Measurements from ENCODE around the gene CIAO3.
A peak's percentile ranks its signal among the peaks of the same experiment; 100 is the strongest.
"Not testable (repeated sequence)": the region's sequence is repeated elsewhere in the genome, so short reads cannot be mapped to it uniquely, and the experiment has no call there.

Gene CIAO3

DNA sequence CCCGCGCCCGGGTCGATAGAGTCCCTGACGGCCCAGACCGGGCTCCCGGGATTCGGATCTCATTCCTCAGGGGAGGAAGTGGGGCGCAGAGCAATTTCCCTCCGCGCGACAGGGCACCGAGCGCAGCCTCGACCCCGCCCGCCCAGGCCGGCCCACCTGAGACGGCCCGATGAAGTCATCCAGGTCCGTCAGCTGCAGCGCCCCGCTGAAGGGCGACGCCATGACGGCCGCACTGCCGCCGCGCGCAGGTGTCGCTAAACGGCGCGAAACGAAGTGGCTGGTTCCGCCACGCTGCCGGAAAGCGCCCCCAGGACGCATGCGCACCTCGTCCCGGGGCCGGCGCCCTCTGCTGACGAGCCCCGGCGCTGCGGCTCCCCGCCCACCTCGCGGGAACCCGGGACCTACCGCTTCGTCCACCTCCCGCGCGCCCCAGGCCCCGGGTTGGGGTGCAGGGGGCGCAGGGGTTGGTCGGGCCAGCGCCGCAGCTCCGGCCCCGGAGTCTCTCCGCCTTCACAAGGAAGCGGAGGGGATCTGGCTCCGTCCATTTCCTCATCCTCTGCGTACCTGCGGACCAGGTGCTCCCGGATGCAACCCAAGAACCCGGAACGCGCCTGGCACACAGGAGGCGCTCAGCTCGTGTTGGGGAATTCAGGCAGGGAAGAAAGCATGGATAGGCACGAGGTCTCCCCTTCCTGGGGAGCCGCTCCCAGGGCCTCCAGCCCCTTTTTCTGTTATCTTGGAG is at the start of gene CIAO3:
TSS of gene CIAO3 (minus strand) at position 234 of the 742 bp plus-strand sequence. CDS start at position 222, 12 bp downstream.
- peak; percentile 61 for DNase-seq

DNA sequence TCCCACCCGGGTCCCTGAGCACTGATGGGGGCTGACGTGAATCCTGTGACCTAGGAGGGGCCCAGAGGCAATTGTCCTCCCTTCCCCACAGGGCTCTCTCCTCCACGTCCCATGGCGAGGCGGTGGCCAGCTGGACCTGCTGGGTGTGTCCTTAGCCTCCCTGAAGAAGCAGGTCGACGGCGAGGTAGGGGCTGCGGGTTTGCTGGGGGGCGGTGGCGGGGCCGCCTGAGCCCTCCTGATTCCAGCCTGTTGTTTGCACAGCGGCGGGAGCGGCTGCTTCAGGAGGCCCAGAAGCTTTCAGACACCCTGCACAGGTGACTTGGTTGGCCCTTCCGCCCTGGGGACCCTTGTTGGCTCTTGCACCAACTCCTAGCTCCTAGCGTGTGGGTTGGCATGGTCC is 49.3 kb upstream of the CIAO3 start:
- no peak for DNase-seq

GRCh38 chr16:789191-789850 is 48.5 kb upstream of the CIAO3 start:
- no peak for DNase-seq

- DNase-seq = peak; percentile 34
Observed at GRCh38 chr16:788399-789126, 47.8 kb upstream of the CIAO3 start, which contains the start of gene CHTF18. Gene CHTF18, plus strand, starts transcription at chr16:788620. Its CDS starts 65 bp downstream, at chr16:788685.

- DNase-seq = no peak
Observed at GRCh38 chr16:787978-788398, 47.2 kb upstream of the CIAO3 start, which contains the start of gene RPUSD1. Gene RPUSD1, minus strand, starts transcription at chr16:788381. Its CDS starts 644 bp downstream, at chr16:787737.

DNA sequence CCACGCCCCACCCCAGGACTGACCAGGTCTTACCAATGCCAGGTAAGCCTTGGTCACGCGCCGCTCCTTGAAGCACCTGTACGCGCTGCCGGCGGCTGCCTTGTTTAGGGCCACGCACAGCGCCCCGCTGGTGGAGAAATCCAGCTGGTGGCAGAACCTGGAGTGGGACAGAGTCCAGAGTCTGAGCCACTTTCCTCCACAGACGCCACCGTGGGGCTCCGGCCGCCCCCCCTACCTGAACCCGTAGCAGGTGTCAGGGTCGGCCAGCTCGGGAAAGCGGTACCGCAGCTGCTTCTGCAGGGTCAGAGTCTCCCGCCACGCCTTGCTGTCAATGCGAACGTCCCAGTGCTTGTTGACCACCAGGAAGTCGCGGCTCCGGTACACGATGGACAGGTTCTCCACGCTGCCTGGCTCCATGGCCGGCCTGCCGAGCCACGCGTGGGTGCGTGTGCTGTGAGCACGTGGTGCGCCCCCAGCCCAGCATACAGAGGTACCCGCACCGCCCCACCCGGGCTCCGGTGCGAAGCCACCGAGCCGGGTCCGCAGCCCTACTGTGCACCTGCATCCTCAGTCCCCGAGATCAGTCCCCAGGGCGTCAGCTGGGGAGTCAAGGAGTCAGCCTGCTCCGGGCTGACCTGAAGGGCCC is 46.6 kb upstream of the CIAO3 start:
- DNase-seq = no peak

- no peak for DNase-seq
Observed at GRCh38 chr16:785563-786535, 45.1 kb upstream of the CIAO3 start.

DNA sequence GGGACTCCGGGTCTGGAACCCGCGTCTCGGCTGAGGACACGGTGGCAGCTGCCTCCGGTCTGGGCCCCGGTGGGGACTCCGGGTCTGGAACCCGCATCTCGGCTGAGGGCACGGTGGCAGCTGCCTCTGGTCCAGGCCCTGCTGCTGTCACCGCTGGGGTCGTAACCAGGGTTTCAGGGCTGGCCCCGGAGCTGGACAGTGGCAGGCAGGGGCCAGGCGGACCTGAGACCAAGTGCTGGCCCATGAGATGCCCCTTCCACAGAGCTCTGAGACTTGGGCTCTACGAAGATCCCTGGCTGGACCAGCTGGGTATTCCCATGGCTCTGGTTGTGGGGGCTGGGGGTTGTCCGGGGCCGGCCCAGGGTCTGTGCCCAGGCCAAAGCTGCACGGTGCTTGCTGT is 43.6 kb upstream of the CIAO3 start:
- DNase-seq = no peak

DNA sequence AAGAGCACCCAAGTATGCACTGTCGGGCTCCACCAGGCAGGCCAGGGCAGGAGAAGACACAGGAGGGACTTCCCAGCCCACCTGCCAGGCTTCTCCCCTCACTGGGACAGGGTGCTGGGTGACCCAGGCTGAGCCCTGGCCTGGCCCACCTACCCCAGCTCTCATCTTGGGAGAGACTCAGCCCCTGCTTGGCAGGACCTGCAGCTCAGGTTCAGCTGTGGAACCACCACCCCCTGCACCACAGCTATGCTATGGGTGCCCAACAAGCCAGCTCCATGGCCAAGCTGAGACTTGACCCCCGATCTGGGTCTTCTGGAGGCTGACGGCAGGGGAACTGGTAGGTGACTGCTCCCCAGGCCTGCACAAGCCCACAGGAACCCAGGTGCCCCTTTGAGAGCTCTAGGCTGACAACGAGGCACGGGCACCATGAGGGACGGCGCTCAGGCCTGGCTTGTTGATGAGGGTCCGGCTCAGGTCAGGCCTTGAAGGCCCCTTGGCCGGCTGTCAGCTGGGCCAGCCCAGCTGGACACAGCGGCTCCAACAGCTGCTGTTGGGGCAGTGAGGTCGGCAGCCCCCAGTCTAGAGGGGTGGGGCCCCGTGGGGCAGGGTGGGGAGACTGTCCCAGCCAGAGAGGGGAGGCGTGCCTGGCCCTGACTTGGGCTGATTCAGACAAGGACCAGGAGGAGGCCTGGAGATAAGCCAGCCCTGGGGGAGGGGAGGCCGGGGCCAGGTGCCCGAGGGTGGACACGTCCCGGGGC is 42.8 kb upstream of the CIAO3 start:
- no peak for DNase-seq

DNA sequence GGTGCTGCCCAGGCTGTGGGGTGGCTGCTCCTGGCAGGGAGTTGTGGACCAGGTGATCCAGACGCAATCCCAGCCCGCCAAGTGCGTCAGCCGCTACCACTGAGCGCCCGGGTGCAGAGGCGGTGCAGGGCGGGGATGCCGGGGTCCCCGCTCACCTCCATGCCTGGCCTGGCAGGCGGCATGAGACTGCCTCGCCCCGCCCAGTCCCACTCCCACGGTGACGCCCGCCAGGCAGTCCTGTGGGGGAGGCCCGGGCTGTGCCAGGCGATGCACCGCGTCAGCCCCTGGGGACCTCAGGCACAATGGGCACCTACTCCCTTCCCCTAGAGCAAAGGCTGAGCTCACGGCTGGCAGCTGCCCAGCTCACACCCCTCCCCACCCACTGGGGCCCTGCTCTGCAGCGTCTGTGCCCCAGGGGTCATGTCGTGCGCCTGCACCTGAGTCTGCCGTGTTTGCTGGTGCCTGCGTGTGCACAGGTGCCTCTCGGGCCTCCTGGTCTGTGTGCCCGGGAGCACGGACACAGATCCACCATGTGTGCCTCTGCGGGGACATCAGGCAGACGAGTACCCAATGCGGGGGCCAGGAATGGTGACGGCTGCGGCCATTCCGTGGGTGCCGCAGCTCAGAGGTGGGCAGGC is 42.1 kb upstream of the CIAO3 start:
- no peak for DNase-seq

- no peak for DNase-seq
Observed at GRCh38 chr16:782258-782657, 41.5 kb upstream of the CIAO3 start.

DNA sequence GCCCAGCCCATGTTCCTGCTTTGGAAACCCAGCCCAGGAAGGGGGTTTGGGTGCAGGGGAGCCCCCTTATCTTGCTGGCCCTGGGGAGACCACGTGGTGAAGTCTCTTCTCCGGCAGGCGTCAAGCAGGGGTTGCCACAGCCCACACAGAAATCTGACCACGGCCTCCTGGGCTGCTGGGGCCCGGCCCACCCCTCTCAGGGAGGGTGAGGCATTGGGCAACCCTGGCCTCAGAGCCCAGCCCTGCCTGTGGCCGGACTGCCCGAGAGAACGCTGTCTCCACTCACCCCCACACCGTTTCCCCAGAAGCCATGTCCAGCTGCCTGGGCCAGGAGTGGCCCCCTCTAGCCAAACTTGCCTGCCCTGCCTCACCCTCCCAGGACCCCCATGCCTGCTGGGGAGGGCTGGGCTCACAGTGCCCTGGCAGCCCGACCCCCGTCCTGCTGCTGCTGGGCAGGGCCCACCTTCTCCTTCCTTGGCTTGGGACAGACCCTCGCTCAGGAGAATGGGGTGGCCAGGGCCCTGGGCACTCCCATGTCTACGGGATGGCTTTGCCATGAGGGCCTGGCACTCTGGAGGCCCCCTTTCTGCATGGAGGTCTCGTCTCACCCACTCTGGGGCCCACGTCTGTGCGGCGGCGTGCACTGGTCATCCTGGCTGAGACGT is 40.7 kb upstream of the CIAO3 start:
- no peak for DNase-seq

DNA sequence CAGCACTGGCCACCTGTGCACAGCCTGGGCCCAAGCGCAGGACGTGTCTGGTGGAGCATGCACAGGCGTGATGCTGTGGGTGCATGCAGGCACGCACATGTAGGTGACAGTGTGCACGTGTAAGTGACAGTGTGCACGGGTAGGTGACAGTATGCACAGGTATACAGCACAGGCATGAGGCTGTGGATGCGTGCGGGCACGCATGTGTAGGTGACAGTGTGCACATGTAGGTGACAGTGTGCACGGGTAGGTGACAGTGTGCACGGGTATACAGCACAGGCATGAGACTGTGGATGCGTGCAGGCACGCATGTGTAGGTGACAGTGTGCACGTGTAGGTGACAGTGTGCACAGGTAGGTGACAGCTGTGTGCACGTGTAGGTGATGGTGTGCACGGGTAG is 39.5 kb upstream of the CIAO3 start:
- no peak for DNase-seq

DNA sequence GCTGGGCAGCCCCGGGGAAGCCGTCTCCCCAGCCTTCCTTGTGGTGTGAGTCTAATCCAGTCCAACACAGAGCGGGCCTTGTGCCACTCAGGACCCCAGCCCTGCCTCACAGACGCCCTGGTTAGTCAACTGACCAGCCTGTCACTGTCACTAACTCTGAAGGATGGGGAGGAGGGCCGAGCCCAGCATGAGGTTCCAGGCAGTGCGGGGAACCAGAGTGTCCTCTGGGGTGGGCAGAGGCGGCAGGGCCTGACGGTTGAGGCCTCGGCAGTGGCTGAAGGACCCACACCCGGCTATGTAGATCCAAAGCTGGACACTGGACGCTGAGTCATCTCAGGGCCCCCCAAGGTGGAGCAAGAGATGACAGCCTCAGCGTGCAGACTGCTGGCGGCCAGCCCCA is 38.8 kb upstream of the CIAO3 start:
- DNase-seq = no peak

DNA sequence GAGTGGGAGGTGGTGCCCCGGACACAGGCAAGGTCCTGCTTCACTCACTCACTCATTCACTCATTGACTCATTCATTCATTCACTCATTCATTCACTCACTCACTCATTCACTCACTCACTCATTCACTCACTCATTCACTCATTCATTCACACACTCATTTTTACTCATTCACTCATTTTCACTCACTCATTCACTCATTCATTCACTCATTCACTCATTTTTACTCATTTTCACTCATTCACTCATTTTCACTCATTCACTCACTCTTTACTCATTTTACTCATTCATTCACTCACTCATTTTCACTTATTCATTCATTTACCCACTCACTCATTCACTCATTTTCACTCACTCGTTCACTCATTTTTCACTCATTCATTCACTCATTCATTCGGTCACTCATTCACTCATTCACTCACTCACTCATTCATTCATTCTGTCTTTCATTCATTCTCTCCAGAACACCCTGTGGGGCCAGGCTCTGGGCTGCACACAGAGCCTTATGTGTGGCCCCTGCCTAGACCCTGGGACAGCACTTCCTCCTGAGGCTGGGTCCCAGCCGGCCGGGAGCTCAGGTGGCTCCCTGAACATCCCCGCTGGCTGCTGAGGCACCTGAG is 38.2 kb upstream of the CIAO3 start:
- no peak for DNase-seq

- DNase-seq = no peak
Observed at GRCh38 chr16:778447-778846, 37.6 kb upstream of the CIAO3 start.

GRCh38 chr16:777826-778225 is 37.0 kb upstream of the CIAO3 start:
- DNase-seq = no peak

- DNase-seq = no peak
Observed at GRCh38 chr16:776824-777223, 36.0 kb upstream of the CIAO3 start.

- DNase-seq = not testable (repeated sequence)
Observed at GRCh38 chr16:776298-776697, 35.5 kb upstream of the CIAO3 start.

Data from NCI-H524 treated with DMSO at 0.1 percent for 48 hours (cell line).